ENCODE measurements around the gene SAMD4A.

The SAMD4A gene

GRCh38 chr14:54784060-54784459, 217.1 kb downstream of the SAMD4A start:
- no peaks in the 10 kb centered on the region for H3K27me3 Mint-ChIP-seq
- H3K36me3 Mint-ChIP-seq = peaks cover 19 to 56% of the 10 kb centered on the region in 2 donors
- H3K4me1 Mint-ChIP-seq = peaks cover 16 to 21% of the 10 kb centered on the region in 2 donors
- no peak overlapping the region for H3K27ac Mint-ChIP-seq
- ATAC-seq (replicated peaks) = no peak
- no peak overlapping the region for H3K4me3 Mint-ChIP-seq
- DNase-seq = no peak
- no peaks in the 10 kb centered on the region for H3K9me3 Mint-ChIP-seq

- ATAC-seq (replicated peaks) (no peak), DNase-seq (no peak)
- Mint-ChIP-seq H3K9me3 (no peaks in the 10 kb centered on the region), H3K4me1 (peaks cover 16 to 21% of the 10 kb centered on the region in 2 donors), H3K4me3 (no peak overlapping the region), H3K27me3 (no peaks in the 10 kb centered on the region), H3K36me3 (peaks cover 19 to 60% of the 10 kb centered on the region in 2 donors), H3K27ac (no peak overlapping the region)
These were observed 217.7 kb downstream of the SAMD4A start for GRCh38 chr14:54784657-54785056.

- Mint-ChIP-seq H3K4me3 (no peak overlapping the region), H3K27ac (no peak overlapping the region), H3K36me3 (peaks cover 23 to 61% of the 10 kb centered on the region in 2 donors), H3K4me1 (peaks cover 16 to 21% of the 10 kb centered on the region in 2 donors), H3K27me3 (no peaks in the 10 kb centered on the region), H3K9me3 (no peaks in the 10 kb centered on the region)
- DNase-seq (no peak), ATAC-seq (replicated peaks) (no peak)
These were observed 218.3 kb downstream of the SAMD4A start for GRCh38 chr14:54785136-54785777.

GRCh38 chr14:54785778-54786770, 219.1 kb downstream of the SAMD4A start:
- no peak overlapping the region for H3K27ac Mint-ChIP-seq
- no peaks in the 10 kb centered on the region for H3K27me3 Mint-ChIP-seq
- H3K4me1 Mint-ChIP-seq = peaks cover 16 to 21% of the 10 kb centered on the region in 2 donors
- H3K4me3 Mint-ChIP-seq = no peak overlapping the region
- H3K9me3 Mint-ChIP-seq = no peaks in the 10 kb centered on the region
- ATAC-seq (replicated peaks) (peak; percentile 38 to 58), DNase-seq (no peak)
- H3K36me3 Mint-ChIP-seq = peaks cover 28 to 58% of the 10 kb centered on the region in 2 donors

- Mint-ChIP-seq H3K4me3 (no peak overlapping the region), H3K9me3 (no peaks in the 10 kb centered on the region)
- no peak for ATAC-seq (replicated peaks)
These were observed 219.9 kb downstream of the SAMD4A start for GRCh38 chr14:54786838-54787237.

GRCh38 chr14:54787261-54787660, 220.3 kb downstream of the SAMD4A start:
- DNase-seq = no peak
- H3K27ac Mint-ChIP-seq = no peak overlapping the region
- ATAC-seq (replicated peaks) = no peak
- H3K36me3 Mint-ChIP-seq = peaks cover 28 to 58% of the 10 kb centered on the region in 2 donors
- peaks cover 11 to 16% of the 10 kb centered on the region in 2 donors for H3K4me1 Mint-ChIP-seq
- H3K9me3 Mint-ChIP-seq = no peaks in the 10 kb centered on the region
- no peak overlapping the region for H3K4me3 Mint-ChIP-seq
- no peaks in the 10 kb centered on the region for H3K27me3 Mint-ChIP-seq

More at GRCh38 chr14:54786838-54787237, 219.9 kb downstream of the SAMD4A start:
- no peaks in the 10 kb centered on the region for H3K27me3 Mint-ChIP-seq
- no peak for DNase-seq
- H3K36me3 Mint-ChIP-seq = peaks cover 28 to 58% of the 10 kb centered on the region in 2 donors
- no peak overlapping the region for H3K27ac Mint-ChIP-seq
- peaks cover 16% of the 10 kb centered on the region in 2 donors for H3K4me1 Mint-ChIP-seq

GRCh38 chr14:54788701-54789100, 221.8 kb downstream of the SAMD4A start:
- H3K4me1 Mint-ChIP-seq = peaks cover 0 to 7% of the 10 kb centered on the region in 2 donors
- no peak overlapping the region for H3K4me3 Mint-ChIP-seq
- no peak overlapping the region for H3K27ac Mint-ChIP-seq
- H3K36me3 Mint-ChIP-seq = peaks cover 22 to 51% of the 10 kb centered on the region in 2 donors
- H3K27me3 Mint-ChIP-seq = no peaks in the 10 kb centered on the region
- DNase-seq (no peak), ATAC-seq (replicated peaks) (no peak)
- no peaks in the 10 kb centered on the region for H3K9me3 Mint-ChIP-seq

- no peak for ATAC-seq (replicated peaks)
- Mint-ChIP-seq H3K4me1 (peaks cover 0 to 7% of the 10 kb centered on the region in 2 donors), H3K4me3 (no peak overlapping the region), H3K9me3 (no peaks in the 10 kb centered on the region), H3K27me3 (no peaks in the 10 kb centered on the region), H3K27ac (no peak overlapping the region), H3K36me3 (peaks cover 19 to 48% of the 10 kb centered on the region in 2 donors)
- no peak for DNase-seq
These were observed 222.2 kb downstream of the SAMD4A start for GRCh38 chr14:54789166-54789565.

- H3K27ac Mint-ChIP-seq = no peak overlapping the region
- H3K36me3 Mint-ChIP-seq = peaks cover 16 to 43% of the 10 kb centered on the region in 2 donors
- no peak for DNase-seq
- H3K9me3 Mint-ChIP-seq = peaks cover 3 to 5% of the 10 kb centered on the region in 2 donors
- no peaks in the 10 kb centered on the region for H3K27me3 Mint-ChIP-seq
- H3K4me1 Mint-ChIP-seq = peaks cover 0 to 7% of the 10 kb centered on the region in 2 donors
- H3K4me3 Mint-ChIP-seq = no peak overlapping the region
- ATAC-seq (replicated peaks) = no peak
These were observed 223.0 kb downstream of the SAMD4A start for GRCh38 chr14:54789781-54790480.

GRCh38 chr14:54791001-54791400, 224.1 kb downstream of the SAMD4A start:
- peaks cover 18 to 42% of the 10 kb centered on the region in 2 donors for H3K36me3 Mint-ChIP-seq
- H3K4me1 Mint-ChIP-seq = peaks cover 0 to 6% of the 10 kb centered on the region in 2 donors
- peaks cover 9 to 13% of the 10 kb centered on the region in 2 donors for H3K9me3 Mint-ChIP-seq
- no peak overlapping the region for H3K4me3 Mint-ChIP-seq
- DNase-seq = no peak
- H3K27me3 Mint-ChIP-seq = no peaks in the 10 kb centered on the region
- no peak overlapping the region for H3K27ac Mint-ChIP-seq
- no peak for ATAC-seq (replicated peaks)

GRCh38 chr14:54792288-54792687, 225.4 kb downstream of the SAMD4A start:
- Mint-ChIP-seq H3K9me3 (peaks cover 9 to 13% of the 10 kb centered on the region in 2 donors), H3K36me3 (peaks cover 18 to 33% of the 10 kb centered on the region in 2 donors), H3K4me3 (no peak overlapping the region), H3K4me1 (no peaks in the 10 kb centered on the region), H3K27me3 (no peaks in the 10 kb centered on the region), H3K27ac (no peak overlapping the region)
- ATAC-seq (replicated peaks) (no peak), DNase-seq (no peak)

- Mint-ChIP-seq H3K9me3 (peaks cover 9 to 13% of the 10 kb centered on the region in 2 donors), H3K4me3 (no peak overlapping the region), H3K36me3 (peaks cover 13 to 16% of the 10 kb centered on the region in 2 donors), H3K4me1 (no peaks in the 10 kb centered on the region), H3K27ac (no peak overlapping the region), H3K27me3 (no peaks in the 10 kb centered on the region)
- no peak for ATAC-seq (replicated peaks)
- no peak for DNase-seq
These were observed 227.2 kb downstream of the SAMD4A start for GRCh38 chr14:54794159-54794558.

GRCh38 chr14:54794796-54795195, 227.9 kb downstream of the SAMD4A start:
- DNase-seq = no peak
- H3K27ac Mint-ChIP-seq = no peak overlapping the region
- peaks cover 11 to 13% of the 10 kb centered on the region in 2 donors for H3K36me3 Mint-ChIP-seq
- no peaks in the 10 kb centered on the region for H3K4me1 Mint-ChIP-seq
- H3K27me3 Mint-ChIP-seq = peaks cover 0 to 2% of the 10 kb centered on the region in 2 donors
- H3K9me3 Mint-ChIP-seq = peaks cover 9 to 13% of the 10 kb centered on the region in 2 donors
- H3K4me3 Mint-ChIP-seq = no peak overlapping the region
- ATAC-seq (replicated peaks) = no peak

GRCh38 chr14:54796961-54797360, 230.0 kb downstream of the SAMD4A start:
- DNase-seq (no peak), ATAC-seq (replicated peaks) (no peak)
- H3K27me3 Mint-ChIP-seq = peaks cover 8 to 19% of the 10 kb centered on the region in 2 donors
- no peaks in the 10 kb centered on the region for H3K4me1 Mint-ChIP-seq
- peaks cover 5 to 7% of the 10 kb centered on the region in 2 donors for H3K36me3 Mint-ChIP-seq
- H3K27ac Mint-ChIP-seq = no peak overlapping the region
- H3K9me3 Mint-ChIP-seq = peaks cover 12 to 13% of the 10 kb centered on the region in 2 donors
- no peak overlapping the region for H3K4me3 Mint-ChIP-seq

Measured in stimulated activated naive B cell treated with anti-CD40 and anti-IgM and Interleukin-4, amounts not matched to agents 10 μg/mL and 1 μg/mL and 100 μg/mL, for 72 hours (primary cell).